OCI-LY1 (cell line): Measurements from ENCODE around the gene TAS1R3.

Source experiments
- H2AFZ ChIP-seq: fragments of 200-600 bp; sonication (generic), shearing (Covaris generic); 2 replicates; pipeline ENCODE4 v1.6.0; 2014; ENCODE audit warnings: antibody characterized with exemption, mild to moderate bottlenecking, low read length
- H3F3A ChIP-seq: fragments of 200-600 bp; sonication (generic), shearing (Covaris generic); 2 replicates; pipeline ENCODE4 v1.6.0; 2014; ENCODE audit warnings: mild to moderate bottlenecking, antibody characterized with exemption, low read length, moderate library complexity; ENCODE audit not compliant: insufficient read depth
- H3K27ac ChIP-seq: fragments of 200-600 bp; sonication (generic); 2 replicates; pipeline ENCODE4 v1.5.1; 2014; ENCODE audit warnings: low read length, mixed run types, mild to moderate bottlenecking, low read depth; ENCODE audit not compliant: poor library complexity, severe bottlenecking
- H3K27me3 ChIP-seq: fragments of 200-600 bp; sonication (generic); 2 replicates; pipeline ENCODE4 v1.6.0; 2014; ENCODE audit warnings: antibody characterized with exemption, mild to moderate bottlenecking, low read length, moderate library complexity; ENCODE audit not compliant: insufficient read depth
- H3K36me3 ChIP-seq: fragments of 200-600 bp; sonication (generic); 2 replicates; pipeline ENCODE4 v1.6.1; 2014; ENCODE audit warnings: mild to moderate bottlenecking, antibody characterized with exemption, low read length, moderate library complexity, mixed read lengths; ENCODE audit not compliant: insufficient read depth
- H3K4me1 ChIP-seq: fragments of 200-600 bp; sonication (generic); 2 replicates; pipeline ENCODE4 v1.5.1; 2014; ENCODE audit warnings: mild to moderate bottlenecking, low read length, moderate library complexity; ENCODE audit not compliant: insufficient read depth, severe bottlenecking
- H3K4me2 ChIP-seq: fragments of 200-600 bp; sonication (generic), shearing (Covaris generic); 2 replicates; pipeline ENCODE4 v1.6.1; 2014; ENCODE audit warnings: low read length
- H3K4me3 ChIP-seq: fragments of 200-600 bp; sonication (generic); 2 replicates; pipeline ENCODE4 v1.5.1; 2014; ENCODE audit warnings: low read length, low read depth, mild to moderate bottlenecking, mixed read lengths; ENCODE audit not compliant: poor library complexity, severe bottlenecking
- H3K79me2 ChIP-seq: fragments of 200-600 bp; shearing (Covaris generic); 2 replicates; pipeline ENCODE4 v1.6.1; 2016; ENCODE audit warnings: mixed run types, low read length, mixed read lengths; ENCODE audit not compliant: insufficient read depth
- H3K9ac ChIP-seq: fragments of 200-600 bp; sonication (generic), shearing (Covaris generic); 2 replicates; pipeline ENCODE4 v1.6.1; 2014; ENCODE audit warnings: mild to moderate bottlenecking, low read length, mixed read lengths
- H3K9me2 ChIP-seq: fragments of 200-600 bp; sonication (generic), shearing (Covaris generic); 2 replicates; pipeline ENCODE4 v1.6.1; 2014; ENCODE audit warnings: low read depth, mild to moderate bottlenecking, low read length, mixed read lengths
- H3K9me3 ChIP-seq: fragments of 200-600 bp; shearing (Covaris generic); 2 replicates; pipeline ENCODE4 v1.6.1; 2014; ENCODE audit warnings: low read length, mixed read lengths
- H4K20me1 ChIP-seq: fragments of 200-600 bp; sonication (generic), shearing (Covaris generic); 2 replicates; pipeline ENCODE4 v1.6.0; 2016; ENCODE audit warnings: mild to moderate bottlenecking, low read length; ENCODE audit not compliant: insufficient read depth
- EZH2 ChIP-seq: fragments of 200-600 bp; sonication (generic), shearing (Covaris generic); IDR thresholded peaks from 2 replicates; pipeline ENCODE4 v1.8.0; 2017; ENCODE audit warnings: borderline replicate concordance, mixed run types, mild to moderate bottlenecking, antibody characterized with exemption, low read length, moderate library complexity, mixed read lengths
- TF ChIP-seq, protein P1 (sequence below): fragments of 200-600 bp; sonication (generic), shearing (Covaris generic); IDR thresholded peaks from 2 replicates; pipeline ENCODE4 v1.5.1; 2017; ENCODE audit warnings: mild to moderate bottlenecking, antibody characterized with exemption, low read length, moderate library complexity, mixed read lengths

The TAS1R3 gene

DNA sequence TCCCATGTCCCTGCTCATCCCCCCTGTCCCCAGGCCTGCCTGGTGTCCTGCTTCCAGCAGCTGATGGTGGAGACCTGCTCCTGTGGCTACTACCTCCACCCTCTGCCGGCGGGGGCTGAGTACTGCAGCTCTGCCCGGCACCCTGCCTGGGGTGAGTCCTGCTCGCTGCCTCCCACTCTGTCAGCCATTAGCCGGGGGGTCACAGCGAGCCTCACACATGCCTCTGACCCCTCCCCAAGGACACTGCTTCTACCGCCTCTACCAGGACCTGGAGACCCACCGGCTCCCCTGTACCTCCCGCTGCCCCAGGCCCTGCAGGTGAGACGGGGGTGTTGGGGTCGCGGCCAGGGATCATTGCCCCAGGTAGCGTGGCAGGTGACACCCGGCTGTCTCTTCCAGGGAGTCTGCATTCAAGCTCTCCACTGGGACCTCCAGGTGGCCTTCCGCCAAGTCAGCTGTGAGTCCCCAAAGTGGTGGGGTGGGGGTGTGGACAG lies 40.8 kb upstream of the TAS1R3 start:
- Histone ChIP-seq H4K20me1 (no peaks in the 10 kb centered on the region), H3K4me1 (no peaks in the 10 kb centered on the region), H3K27me3 (no peaks in the 10 kb centered on the region), H3F3A (no peaks in the 10 kb centered on the region), H3K9me3 (no peaks in the 10 kb centered on the region), H2AFZ (no peak overlapping the region), H3K9ac (no peak overlapping the region), H3K4me3 (no peak overlapping the region), H3K79me2 (no peaks in the 10 kb centered on the region), H3K9me2 (no peaks in the 10 kb centered on the region), H3K27ac (no peak overlapping the region), H3K4me2 (no peak overlapping the region), H3K36me3 (no peaks in the 10 kb centered on the region)
- TF ChIP-seq, protein P1, sequence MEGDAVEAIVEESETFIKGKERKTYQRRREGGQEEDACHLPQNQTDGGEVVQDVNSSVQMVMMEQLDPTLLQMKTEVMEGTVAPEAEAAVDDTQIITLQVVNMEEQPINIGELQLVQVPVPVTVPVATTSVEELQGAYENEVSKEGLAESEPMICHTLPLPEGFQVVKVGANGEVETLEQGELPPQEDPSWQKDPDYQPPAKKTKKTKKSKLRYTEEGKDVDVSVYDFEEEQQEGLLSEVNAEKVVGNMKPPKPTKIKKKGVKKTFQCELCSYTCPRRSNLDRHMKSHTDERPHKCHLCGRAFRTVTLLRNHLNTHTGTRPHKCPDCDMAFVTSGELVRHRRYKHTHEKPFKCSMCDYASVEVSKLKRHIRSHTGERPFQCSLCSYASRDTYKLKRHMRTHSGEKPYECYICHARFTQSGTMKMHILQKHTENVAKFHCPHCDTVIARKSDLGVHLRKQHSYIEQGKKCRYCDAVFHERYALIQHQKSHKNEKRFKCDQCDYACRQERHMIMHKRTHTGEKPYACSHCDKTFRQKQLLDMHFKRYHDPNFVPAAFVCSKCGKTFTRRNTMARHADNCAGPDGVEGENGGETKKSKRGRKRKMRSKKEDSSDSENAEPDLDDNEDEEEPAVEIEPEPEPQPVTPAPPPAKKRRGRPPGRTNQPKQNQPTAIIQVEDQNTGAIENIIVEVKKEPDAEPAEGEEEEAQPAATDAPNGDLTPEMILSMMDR, result peak; percentile 52
- no peak for TF ChIP-seq EZH2

DNA sequence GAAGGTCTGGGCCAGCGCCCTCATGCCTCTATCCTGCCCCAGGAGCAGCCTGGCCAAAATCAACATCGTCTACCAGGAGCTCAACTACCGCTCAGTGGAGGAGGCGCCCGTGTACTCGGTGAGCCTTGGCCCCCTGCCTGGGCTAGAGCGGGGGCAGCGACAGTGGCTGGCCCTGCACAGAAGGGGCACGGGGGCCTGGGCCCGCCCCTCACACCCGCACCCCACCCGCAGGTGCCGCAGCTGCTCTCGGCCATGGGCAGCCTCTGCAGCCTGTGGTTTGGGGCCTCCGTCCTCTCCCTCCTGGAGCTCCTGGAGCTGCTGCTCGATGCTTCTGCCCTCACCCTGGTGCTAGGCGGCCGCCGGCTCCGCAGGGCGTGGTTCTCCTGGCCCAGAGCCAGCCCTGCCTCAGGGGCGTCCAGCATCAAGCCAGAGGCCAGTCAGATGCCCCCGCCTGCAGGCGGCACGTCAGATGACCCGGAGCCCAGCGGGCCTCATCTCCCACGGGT lies 40.0 kb upstream of the TAS1R3 start:
- Histone ChIP-seq H3K27ac (no peak overlapping the region), H3K9me2 (no peaks in the 10 kb centered on the region), H3K4me3 (no peak overlapping the region), H3F3A (no peaks in the 10 kb centered on the region), H4K20me1 (no peaks in the 10 kb centered on the region), H3K4me2 (no peak overlapping the region), H2AFZ (no peak overlapping the region), H3K27me3 (no peaks in the 10 kb centered on the region), H3K4me1 (no peaks in the 10 kb centered on the region), H3K9me3 (no peaks in the 10 kb centered on the region), H3K79me2 (no peaks in the 10 kb centered on the region), H3K36me3 (no peaks in the 10 kb centered on the region), H3K9ac (no peak overlapping the region)
- TF ChIP-seq, protein P1, result no peak
- no peak for TF ChIP-seq EZH2

DNA sequence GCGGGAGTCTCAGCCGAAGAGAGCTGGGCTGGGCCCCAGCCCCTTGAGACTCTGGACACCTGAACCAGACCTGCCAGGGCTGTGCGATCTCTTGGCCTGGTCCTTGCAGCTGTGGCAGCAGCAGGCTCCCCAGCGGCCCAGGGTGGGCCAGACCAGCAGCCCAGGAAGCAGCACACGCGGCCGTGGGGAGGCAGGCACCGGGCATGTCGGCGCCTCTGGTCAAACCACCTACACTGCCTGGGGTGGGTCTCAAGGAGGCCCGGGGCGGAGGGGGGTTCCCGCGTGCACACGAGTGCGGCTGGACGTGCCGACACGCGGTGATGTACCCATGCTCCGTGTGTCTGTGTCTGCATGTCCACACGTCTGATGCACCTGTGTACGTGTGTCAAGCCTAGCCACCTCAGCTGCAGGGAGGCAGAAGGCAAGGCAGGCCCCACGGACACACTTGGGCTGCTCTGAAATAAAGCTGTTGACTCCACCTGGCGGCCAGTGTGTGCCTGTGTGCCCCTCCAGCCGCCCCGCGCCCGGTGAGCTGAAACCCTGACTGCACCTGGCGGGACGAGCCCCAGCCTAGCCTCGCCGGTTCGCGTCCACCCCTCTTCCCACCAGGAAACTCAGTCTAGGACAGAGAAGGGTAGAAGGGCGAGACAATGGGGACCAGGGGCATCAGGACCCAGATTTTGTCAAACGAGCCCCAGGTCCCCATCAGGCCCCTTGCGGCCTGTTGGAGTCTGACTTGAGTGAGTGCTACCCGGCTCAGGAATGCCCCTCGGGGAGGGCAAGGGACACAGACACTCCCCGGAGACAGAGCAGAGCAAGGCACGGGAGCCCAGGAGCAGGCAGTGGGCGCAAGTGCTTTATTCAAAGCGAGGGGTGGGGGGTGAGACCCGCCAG lies 39.3 kb upstream of the TAS1R3 start:
- Histone ChIP-seq H4K20me1 (no peaks in the 10 kb centered on the region), H3K27me3 (no peaks in the 10 kb centered on the region), H3K9me2 (no peaks in the 10 kb centered on the region), H2AFZ (no peak overlapping the region), H3F3A (no peaks in the 10 kb centered on the region), H3K9me3 (no peaks in the 10 kb centered on the region), H3K4me2 (no peak overlapping the region), H3K4me1 (no peaks in the 10 kb centered on the region), H3K9ac (no peak overlapping the region), H3K79me2 (no peaks in the 10 kb centered on the region), H3K27ac (no peak overlapping the region), H3K36me3 (no peaks in the 10 kb centered on the region), H3K4me3 (no peak overlapping the region)
- TF ChIP-seq, protein P1, result peak; percentile 80
- TF ChIP-seq EZH2, result no peak
